HG03175 (cell line): ENCODE measurements around the gene POMC.
"Not testable (repeated sequence)": the region's sequence is repeated elsewhere in the genome, so short reads cannot be mapped to it uniquely, and the experiment has no call there.

Experiments used
- ATAC-seq: cut with Tn5 transposase; IDR thresholded peaks from one replicate; pipeline ENCODE4 v1.9.1; 2021; ENCODE audit warnings: mild to moderate bottlenecking, moderate library complexity; ENCODE audit not compliant: unreplicated experiment

The POMC gene

DNA sequence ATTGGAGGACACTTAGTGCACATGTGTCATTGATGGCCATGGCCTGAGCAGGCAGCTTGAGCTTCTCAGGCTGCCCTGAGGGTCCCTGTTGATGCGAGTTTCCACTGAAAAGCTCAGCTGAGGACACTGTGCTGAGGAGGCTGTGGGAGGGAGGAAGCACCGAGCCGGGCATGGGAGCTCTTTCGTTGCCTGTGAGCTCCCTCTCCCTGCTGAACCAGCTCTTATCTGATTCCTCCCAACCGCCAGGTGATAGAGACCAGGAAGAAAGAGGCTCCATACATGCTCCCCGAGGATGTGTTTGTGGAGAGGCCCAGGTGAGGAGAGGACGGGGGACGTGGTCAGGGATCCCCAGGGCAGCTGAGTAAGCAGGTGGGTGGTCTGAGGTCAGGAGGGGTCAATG lies 27.3 kb downstream of the POMC start:
- no peak for ATAC-seq

DNA sequence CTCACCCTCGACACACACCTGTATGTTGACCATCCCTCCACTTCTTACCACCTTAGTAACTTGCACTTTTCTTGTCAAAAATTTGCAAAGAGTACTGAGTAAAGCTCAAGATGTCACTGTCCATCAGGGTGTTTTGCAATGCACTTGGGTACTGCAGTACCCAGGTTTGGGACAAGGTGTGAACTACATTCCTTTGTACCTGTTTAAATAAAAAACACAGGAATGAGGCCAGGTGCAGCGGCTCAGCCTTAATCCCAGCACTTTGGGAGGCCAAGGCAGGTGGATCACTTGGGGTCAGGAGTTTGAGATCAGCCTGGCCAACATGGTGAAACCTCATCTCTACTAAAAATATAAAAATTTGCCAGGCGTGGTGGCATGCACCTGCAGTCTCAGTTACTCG lies 27.8 kb downstream of the POMC start:
- not testable (repeated sequence) for ATAC-seq

GRCh38 chr2:25132693-25133092 lies 35.7 kb downstream of the POMC start:
- ATAC-seq: no peak

DNA sequence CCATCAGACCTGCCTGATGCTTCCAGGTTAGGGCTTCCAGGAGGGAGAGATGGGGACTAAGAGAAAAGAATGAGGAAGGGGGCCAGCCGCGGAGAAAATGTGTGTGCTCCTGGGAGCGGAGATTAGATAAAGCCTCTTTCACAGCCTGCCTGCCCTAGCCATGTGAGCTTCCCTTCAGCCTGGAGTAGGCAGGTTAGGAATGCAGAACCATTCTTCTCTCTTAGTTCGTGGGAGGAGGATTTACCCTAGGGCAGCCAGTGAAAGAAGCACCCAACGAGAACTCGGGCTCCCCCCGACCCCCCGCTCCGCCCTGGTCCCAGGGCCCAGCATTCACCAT lies 36.1 kb downstream of the POMC start:
- no peak for ATAC-seq

GRCh38 chr2:25131567-25132298 lies 36.6 kb downstream of the POMC start:
- ATAC-seq: no peak

DNA sequence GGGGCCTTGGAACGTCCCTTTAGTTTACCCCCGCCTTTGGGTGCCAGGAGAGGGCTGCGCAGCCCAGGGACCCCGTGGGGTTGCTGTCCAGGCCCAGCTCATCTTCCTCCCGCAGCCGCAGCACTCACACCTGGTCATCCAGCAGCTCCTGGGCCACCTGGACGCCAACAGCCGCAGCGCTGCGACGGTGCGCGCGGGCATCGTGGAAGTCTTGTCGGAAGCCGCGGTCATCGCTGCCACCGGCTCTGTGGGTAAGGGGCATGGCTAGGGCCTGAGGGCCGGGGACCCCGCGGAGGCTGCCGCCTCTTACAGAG lies 37.2 kb downstream of the POMC start:
- ATAC-seq: no peak

DNA sequence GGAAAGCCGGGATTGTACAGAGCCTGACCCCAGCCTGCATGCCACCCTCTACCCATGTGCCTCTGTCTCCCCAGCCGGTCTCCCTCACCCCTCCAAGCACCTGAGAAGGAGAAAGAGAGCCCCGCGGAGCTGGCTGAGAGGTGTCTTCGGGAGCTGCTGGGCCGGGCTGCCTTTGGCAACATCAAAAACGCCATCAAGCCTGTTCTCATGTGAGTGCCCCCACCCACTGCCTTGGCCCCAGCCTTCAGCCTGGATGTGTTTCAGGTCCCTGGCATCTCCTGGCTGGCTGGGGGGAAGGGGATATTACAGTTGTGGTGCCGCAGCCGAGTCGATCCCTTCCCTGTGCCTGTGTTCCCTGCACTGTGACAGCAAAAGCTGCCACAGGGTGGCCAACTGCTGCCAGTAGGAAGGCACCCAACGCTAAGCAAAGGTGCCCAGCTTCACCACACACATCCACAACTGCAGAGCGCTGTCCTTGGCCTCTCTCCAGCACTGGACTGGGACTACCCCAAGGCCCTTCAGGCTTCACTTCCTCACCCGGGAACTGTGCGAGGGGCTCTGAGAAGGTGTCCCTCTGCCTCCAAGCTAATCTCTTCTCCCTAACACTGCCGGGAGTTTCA lies 38.4 kb downstream of the POMC start:
- ATAC-seq: no peak

DNA sequence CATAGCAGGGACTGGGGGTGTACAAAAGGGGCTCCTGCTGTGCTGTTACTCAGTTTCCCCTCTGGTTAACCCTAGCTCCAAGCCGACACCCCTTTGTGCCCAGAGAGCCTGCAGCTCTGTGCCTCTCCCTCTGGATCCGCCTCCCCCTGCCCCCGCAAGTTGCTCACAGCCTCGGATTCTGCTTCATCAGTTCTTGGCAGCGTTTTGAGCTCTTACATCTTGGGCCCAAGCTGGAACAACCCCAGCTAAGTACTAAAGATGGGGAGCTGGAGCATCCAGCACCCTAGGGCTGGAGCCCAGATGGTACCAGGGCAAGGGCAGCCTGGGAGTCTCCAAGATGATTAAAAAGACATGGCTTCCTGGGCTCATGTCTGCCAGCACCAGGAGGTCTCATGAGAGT lies 40.7 kb downstream of the POMC start:
- no peak for ATAC-seq

DNA sequence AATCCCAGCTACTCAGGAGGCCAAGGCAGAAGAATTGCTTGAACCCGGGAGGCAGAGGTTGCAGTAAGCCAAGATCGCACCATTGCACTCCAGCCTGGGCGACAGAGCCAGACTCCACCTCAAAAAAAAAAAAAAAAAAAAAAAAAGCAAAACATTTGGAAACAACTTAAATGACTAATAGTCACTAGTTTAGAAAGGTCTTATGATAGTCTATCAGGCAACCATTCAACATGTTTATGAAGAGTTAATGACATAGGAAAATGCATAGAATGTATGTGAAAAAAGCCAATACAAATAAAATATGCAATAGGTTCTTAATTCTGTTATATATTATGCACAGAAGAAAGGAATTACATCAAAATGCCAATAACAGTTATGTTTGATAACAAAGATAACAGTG lies 41.3 kb downstream of the POMC start:
- ATAC-seq: not testable (repeated sequence)

DNA sequence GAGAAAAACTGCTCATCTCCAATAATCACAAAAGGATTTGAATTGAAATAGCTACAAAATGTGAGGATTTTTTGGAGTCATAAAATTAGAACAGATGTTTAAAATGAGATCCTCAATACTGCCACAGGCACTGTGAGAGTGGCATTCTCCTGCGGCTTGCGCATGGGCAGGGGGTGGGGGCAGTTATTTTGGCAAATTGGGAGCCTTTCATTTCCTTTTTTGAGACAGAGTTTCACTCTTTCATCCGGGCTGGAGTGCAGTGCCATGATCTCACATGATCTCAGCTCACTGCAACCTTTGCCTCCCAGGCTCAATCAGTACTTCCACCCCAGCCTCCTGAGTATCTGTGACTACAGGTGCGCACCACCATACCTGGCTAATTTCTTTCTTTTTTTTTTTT lies 42.4 kb downstream of the POMC start:
- ATAC-seq: no peak

GRCh38 chr2:25125189-25125588 lies 43.2 kb downstream of the POMC start:
- ATAC-seq: no peak

DNA sequence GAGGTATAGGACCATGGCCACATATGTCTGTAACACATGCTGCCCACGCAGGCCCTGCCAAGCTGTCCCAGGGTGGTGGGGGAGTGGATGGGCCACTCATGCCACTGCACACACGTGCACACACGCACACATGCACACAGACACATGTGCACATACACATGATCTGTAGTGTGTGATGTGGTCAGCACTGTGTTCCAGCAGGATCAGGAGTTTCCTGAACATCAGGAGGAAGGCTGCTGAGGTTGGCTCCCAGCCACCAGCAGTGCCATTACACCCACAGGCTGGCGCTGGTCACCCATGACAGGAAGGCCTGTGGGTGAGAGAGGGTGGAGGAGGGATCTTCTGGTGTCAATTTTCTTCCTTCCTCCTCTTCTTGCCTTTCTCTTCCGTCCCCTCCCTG lies 44.7 kb downstream of the POMC start:
- no peak for ATAC-seq

- ATAC-seq: no peak
Observed at GRCh38 chr2:25122367-25122766, 46.0 kb downstream of the POMC start.

DNA sequence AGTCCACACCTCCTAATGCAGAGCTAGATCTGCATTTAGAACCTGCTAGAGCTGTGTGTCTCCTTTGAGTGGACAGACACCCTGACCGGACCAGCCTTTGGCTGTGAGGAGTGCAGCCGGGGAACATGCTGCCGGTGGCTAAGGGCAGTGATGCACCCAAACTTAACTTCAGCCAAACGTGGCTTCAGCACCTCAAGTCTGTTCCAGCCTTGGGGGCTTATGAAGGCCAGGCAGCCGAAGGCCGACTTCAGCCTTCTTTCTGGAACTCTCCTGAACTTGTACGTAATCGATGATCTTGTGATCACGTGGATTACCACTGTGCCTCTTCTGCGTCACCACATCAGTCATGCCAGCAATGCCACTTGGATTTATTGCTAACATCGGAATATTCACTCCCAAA lies 49.1 kb downstream of the POMC start:
- no peak for ATAC-seq

GRCh38 chr2:25116956-25117355 lies 51.4 kb downstream of the POMC start:
- ATAC-seq: no peak

DNA sequence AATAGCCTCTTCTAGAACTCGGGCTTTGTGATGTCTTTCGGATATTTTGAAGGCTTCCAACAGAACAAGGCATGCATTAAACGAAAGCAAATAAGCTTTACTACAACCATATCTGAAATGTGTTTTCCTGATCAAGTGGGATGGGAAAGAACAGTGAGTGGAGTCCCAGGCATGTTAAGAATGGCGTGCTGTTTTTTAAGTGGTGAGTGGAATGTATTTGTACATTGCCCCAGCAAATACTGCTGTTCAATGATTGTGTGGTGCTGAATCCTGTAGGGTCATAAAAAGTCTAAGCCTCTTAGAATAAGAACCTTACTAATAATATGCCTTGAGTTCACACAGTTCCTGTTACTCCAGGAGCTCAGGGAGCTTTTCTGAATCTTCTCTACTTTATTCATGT lies 52.5 kb downstream of the POMC start:
- ATAC-seq: no peak

- no peak for ATAC-seq
Observed at GRCh38 chr2:25115249-25115883, 53.0 kb downstream of the POMC start.

- ATAC-seq: no peak
Observed at GRCh38 chr2:25112113-25112512, 56.3 kb downstream of the POMC start.
